Esophagus muscularis mucosa (tissue), 4 donors: ENCODE data around the gene PCDHGB1.

ENCODE experiments used
- EP300 ChIP-seq: sonication (generic); formaldehyde crosslinking; IDR thresholded peaks from one replicate; pipeline ENCODE4 v1.6.1; 2017; ENCODE audit warnings: antibody characterized with exemption
- POLR2A ChIP-seq: fragments of 450-650 bp; IDR thresholded peaks from one replicate; pipeline ENCODE4 v1.6.1; 2017; ENCODE audit warnings: antibody characterized with exemption, moderate library complexity, mild to moderate bottlenecking, low read depth
- POLR2AphosphoS5 ChIP-seq, 2 donors: sonication (generic); formaldehyde crosslinking; IDR thresholded peaks; one replicate each; pipeline ENCODE4 v1.6.1; 2017; ENCODE audit warnings: antibody characterized with exemption in 2 of 2
- TF ChIP-seq, protein P1 (sequence below), 3 experiments: fragments of 200-600 bp in 2 of 3; fragments of 450-650 bp in 1 of 3; sonication (generic) in 2 of 3; IDR thresholded peaks; one replicate each; pipeline ENCODE4 v1.5.1; 2017 to 2019; ENCODE audit warnings: antibody characterized with exemption in 3 of 3, mild to moderate bottlenecking in 2 of 3, moderate library complexity in 1 of 3

DNA sequence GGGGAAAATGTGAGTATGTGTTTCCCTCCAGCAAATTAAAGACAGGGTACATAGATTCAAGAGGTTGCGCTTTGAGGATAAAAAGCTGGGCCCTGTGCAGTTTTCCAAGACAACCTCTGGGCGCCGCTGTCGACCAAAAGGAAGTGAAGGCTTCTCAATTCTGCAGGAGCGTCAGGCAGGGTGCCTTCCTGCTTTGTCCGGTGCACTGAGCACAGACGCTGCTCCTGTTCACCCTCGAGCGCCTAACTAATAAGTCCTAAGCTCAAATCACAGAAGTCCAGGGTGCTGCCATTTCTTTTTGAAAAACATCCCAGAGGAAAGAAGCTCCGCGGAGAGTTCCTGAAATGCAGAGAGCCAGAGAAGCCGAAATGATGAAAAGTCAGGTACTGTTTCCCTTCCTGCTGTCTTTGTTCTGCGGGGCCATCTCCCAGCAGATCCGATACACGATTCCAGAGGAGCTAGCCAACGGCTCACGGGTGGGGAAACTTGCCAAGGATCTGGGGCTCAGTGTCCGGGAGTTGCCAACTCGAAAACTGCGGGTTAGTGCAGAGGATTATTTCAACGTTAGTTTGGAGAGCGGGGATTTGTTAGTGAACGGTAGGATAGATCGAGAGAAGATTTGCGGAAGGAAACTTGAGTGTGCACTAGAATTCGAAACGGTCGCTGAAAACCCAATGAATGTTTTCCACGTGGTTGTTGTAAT, at the start of gene PCDHGB1:
- TF ChIP-seq, protein P1, sequence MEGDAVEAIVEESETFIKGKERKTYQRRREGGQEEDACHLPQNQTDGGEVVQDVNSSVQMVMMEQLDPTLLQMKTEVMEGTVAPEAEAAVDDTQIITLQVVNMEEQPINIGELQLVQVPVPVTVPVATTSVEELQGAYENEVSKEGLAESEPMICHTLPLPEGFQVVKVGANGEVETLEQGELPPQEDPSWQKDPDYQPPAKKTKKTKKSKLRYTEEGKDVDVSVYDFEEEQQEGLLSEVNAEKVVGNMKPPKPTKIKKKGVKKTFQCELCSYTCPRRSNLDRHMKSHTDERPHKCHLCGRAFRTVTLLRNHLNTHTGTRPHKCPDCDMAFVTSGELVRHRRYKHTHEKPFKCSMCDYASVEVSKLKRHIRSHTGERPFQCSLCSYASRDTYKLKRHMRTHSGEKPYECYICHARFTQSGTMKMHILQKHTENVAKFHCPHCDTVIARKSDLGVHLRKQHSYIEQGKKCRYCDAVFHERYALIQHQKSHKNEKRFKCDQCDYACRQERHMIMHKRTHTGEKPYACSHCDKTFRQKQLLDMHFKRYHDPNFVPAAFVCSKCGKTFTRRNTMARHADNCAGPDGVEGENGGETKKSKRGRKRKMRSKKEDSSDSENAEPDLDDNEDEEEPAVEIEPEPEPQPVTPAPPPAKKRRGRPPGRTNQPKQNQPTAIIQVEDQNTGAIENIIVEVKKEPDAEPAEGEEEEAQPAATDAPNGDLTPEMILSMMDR (IDR thresholded peaks at IDR 0.05) = peak; percentile 26 to 47 (median 31)
- no peak for TF ChIP-seq POLR2A
- TF ChIP-seq POLR2AphosphoS5 (IDR thresholded peaks at IDR 0.05) = no peak
- no peak for TF ChIP-seq EP300
